Suprapubic skin (tissue), 3 donors: ENCODE measurements around the gene OR6J1.

Experiments
- EP300 ChIP-seq: sonication (generic); formaldehyde crosslinking; IDR thresholded peaks from one replicate; pipeline ENCODE4 v1.6.1; 2017; ENCODE audit warnings: antibody characterized with exemption
- TF ChIP-seq, protein P1 (sequence below), 2 donors: fragments of 200-600 bp in 1 of 2; fragments of 450-650 bp in 1 of 2; sonication (generic) in 1 of 2; IDR thresholded peaks; one replicate each; pipeline ENCODE4 v1.5.1; 2016 to 2019; ENCODE audit warnings: antibody characterized with exemption in 2 of 2, mild to moderate bottlenecking in 1 of 2, moderate library complexity in 1 of 2

DNA sequence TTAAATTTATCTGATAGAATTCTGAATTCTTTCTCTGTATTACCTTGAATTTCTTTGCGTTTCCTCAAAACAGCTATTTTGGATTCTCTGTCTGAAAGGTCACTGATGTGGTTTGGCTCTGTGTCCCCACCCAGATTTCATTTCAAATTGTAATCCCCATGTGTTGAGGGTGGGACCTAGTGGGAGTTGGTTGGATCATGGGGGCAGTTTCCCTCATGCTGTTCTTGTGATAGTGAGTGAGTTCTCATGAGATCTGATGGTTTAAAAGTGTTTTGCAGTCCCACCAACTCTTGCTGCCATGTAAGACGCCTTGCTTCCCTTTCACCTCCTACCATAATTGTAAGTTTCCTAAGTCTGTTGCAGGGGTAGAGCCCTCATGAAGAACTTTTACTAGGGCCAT, 34.1 kb upstream of the OR6J1 start:
- TF ChIP-seq, protein P1, sequence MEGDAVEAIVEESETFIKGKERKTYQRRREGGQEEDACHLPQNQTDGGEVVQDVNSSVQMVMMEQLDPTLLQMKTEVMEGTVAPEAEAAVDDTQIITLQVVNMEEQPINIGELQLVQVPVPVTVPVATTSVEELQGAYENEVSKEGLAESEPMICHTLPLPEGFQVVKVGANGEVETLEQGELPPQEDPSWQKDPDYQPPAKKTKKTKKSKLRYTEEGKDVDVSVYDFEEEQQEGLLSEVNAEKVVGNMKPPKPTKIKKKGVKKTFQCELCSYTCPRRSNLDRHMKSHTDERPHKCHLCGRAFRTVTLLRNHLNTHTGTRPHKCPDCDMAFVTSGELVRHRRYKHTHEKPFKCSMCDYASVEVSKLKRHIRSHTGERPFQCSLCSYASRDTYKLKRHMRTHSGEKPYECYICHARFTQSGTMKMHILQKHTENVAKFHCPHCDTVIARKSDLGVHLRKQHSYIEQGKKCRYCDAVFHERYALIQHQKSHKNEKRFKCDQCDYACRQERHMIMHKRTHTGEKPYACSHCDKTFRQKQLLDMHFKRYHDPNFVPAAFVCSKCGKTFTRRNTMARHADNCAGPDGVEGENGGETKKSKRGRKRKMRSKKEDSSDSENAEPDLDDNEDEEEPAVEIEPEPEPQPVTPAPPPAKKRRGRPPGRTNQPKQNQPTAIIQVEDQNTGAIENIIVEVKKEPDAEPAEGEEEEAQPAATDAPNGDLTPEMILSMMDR (IDR thresholded peaks at IDR 0.05) = no peak
- TF ChIP-seq EP300 = no peak
